ENCODE data around the gene TAOK1. TPM values are rescaled to one million over a fixed set of nuclear protein-coding genes. Genes with fewer than 3 reads are reported as not detected.

The TAOK1 gene
- total and polyA plus RNA-seq, 9 of the 15 experiments (the other 6 are each of a cell fraction or from before 2014, with no cell fraction given) = 3.2 to 33.1 (median 16.5) TPM

DNA sequence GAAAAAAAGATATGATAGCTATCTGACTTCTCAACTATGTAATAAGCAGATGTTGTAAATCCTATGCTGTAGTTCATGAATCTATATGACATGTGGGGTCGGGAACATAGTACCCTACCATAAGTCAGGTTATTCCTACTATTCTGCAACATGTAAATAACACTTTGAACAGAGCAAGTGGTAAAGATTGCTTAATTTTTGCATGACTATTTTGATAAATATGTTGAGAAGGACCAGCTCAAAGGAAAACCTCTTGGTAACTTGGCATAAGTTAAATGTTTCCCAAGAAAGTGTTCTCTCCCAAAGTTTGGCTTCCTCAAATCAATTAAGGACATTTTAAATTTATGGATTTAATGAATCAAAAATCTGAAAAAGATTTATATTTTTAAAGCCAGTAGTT lies 114.5 kb downstream of the TAOK1 start:
- BruUV-seq (replicated peaks) = no TSS peak
- no peaks in the 10 kb centered on the region for H3K4me1 ChIP-seq (replicated peaks in 1 of 2; ENCODE audit: control insufficient read depth in 2 of 2, insufficient read depth in 2 of 2, low read length in 2 of 2)
- H3K36me3 ChIP-seq (ENCODE audit: control insufficient read depth, insufficient read depth, low read length) = peaks cover 69% of the 10 kb centered on the region
- ChIA-PET POLR2A (interaction anchor here (0.7 to 1.3 kb wide), 3 partner anchors 15 to 20 kb away, joined by 3 to 4 read pairs (median 3); no protein-coding TSS in a partner anchor), CTCF (ENCODE audit: low intra/inter-chr PET ratio) (no interaction called here)
- H2AFZ ChIP-seq (ENCODE audit: low read depth, low read length) = no peak overlapping the region
- in situ Hi-C loops (cut with MboI) = no loop called here
- 93% methylated on average over 1 of the region's 1 CpG for WGBS (ENCODE audit: insufficient coverage, low coverage, missing lambda C conversion rate)
- H4K20me1 ChIP-seq (replicated peaks; ENCODE audit: control insufficient read depth, insufficient read depth, low read length) = no peaks in the 10 kb centered on the region
- intact Hi-C loops (cut with micrococcal nuclease) = no loop called here
- DNase-seq (ENCODE audit: extremely low read depth in 1 of 4, low spot score in 3 of 4) = no peak
- H3K9me1 ChIP-seq (ENCODE audit: control insufficient read depth, insufficient read depth, low read length) = no peaks in the 10 kb centered on the region
- no peak overlapping the region for H3K27ac ChIP-seq (ENCODE audit: extremely low read depth, low read depth, low read length)
- no peaks in the 10 kb centered on the region for H3K27me3 ChIP-seq (ENCODE audit: control insufficient read depth in 2 of 2, insufficient read depth in 2 of 2, low read length in 2 of 2)
- ATAC-seq = no peak
- H3K4me2 ChIP-seq (ENCODE audit: insufficient read depth, low read length) = no peak overlapping the region
- FAIRE-seq = no peak
- no peak for TF ChIP-seq ZNF239 (CRISPR knock-in tag; IDR thresholded peaks at IDR 0.05)
- no peak for TF ChIP-seq ZBED1 (IDR thresholded peaks at IDR 0.05)
- TF ChIP-seq, protein P1, sequence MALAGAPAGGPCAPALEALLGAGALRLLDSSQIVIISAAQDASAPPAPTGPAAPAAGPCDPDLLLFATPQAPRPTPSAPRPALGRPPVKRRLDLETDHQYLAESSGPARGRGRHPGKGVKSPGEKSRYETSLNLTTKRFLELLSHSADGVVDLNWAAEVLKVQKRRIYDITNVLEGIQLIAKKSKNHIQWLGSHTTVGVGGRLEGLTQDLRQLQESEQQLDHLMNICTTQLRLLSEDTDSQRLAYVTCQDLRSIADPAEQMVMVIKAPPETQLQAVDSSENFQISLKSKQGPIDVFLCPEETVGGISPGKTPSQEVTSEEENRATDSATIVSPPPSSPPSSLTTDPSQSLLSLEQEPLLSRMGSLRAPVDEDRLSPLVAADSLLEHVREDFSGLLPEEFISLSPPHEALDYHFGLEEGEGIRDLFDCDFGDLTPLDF (CRISPR knock-in tag; IDR thresholded peaks at IDR 0.05) = no peak
- TF ChIP-seq, protein P2, sequence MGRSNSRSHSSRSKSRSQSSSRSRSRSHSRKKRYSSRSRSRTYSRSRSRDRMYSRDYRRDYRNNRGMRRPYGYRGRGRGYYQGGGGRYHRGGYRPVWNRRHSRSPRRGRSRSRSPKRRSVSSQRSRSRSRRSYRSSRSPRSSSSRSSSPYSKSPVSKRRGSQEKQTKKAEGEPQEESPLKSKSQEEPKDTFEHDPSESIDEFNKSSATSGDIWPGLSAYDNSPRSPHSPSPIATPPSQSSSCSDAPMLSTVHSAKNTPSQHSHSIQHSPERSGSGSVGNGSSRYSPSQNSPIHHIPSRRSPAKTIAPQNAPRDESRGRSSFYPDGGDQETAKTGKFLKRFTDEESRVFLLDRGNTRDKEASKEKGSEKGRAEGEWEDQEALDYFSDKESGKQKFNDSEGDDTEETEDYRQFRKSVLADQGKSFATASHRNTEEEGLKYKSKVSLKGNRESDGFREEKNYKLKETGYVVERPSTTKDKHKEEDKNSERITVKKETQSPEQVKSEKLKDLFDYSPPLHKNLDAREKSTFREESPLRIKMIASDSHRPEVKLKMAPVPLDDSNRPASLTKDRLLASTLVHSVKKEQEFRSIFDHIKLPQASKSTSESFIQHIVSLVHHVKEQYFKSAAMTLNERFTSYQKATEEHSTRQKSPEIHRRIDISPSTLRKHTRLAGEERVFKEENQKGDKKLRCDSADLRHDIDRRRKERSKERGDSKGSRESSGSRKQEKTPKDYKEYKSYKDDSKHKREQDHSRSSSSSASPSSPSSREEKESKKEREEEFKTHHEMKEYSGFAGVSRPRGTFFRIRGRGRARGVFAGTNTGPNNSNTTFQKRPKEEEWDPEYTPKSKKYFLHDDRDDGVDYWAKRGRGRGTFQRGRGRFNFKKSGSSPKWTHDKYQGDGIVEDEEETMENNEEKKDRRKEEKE (IDR thresholded peaks at IDR 0.05; ENCODE audit: borderline replicate concordance in 1 of 2, control insufficient read depth in 1 of 2, low read depth in 2 of 2, low read length in 1 of 2) = no peak
- no peak for TF ChIP-seq FUS (optimal IDR thresholded peaks at IDR 0.05; ENCODE audit: low read depth, low read length)
- TF ChIP-seq ZNF217 (CRISPR knock-in tag; IDR thresholded peaks at IDR 0.05) = no peak
- TF ChIP-seq ASH1L (IDR thresholded peaks at IDR 0.05; ENCODE audit: borderline replicate concordance, low read depth, partially characterized antibody) = no peak
- TF ChIP-seq ZNF431 (CRISPR knock-in tag; IDR thresholded peaks at IDR 0.05) = no peak
- TF ChIP-seq NBN (IDR thresholded peaks at IDR 0.05; ENCODE audit: low read depth) = no peak
- TF ChIP-seq NELFE (IDR thresholded peaks at IDR 0.05; ENCODE audit: insufficient read depth, insufficient read length) = no peak
- TF ChIP-seq BACH1 (tag; IDR thresholded peaks at IDR 0.05) = no peak
- TF ChIP-seq NUFIP1 (IDR thresholded peaks at IDR 0.05; ENCODE audit: partially characterized antibody) = no peak
- no peak overlapping the region for H3K4me3 ChIP-seq
- no peaks in the 10 kb centered on the region for H3K9me3 ChIP-seq (replicated peaks; ENCODE audit: control insufficient read depth, insufficient read depth, low read depth, low read length)
- H3K9ac ChIP-seq (ENCODE audit: insufficient read depth in 1 of 2, low read depth in 2 of 2, low read length in 2 of 2) = no peak overlapping the region
- no peaks in the 10 kb centered on the region for H3K79me2 ChIP-seq (ENCODE audit: control insufficient read depth, insufficient read depth, low read length)

All from K562 (cell line).